Measurements from ENCODE around the gene IGF1.

The IGF1 gene

DNA sequence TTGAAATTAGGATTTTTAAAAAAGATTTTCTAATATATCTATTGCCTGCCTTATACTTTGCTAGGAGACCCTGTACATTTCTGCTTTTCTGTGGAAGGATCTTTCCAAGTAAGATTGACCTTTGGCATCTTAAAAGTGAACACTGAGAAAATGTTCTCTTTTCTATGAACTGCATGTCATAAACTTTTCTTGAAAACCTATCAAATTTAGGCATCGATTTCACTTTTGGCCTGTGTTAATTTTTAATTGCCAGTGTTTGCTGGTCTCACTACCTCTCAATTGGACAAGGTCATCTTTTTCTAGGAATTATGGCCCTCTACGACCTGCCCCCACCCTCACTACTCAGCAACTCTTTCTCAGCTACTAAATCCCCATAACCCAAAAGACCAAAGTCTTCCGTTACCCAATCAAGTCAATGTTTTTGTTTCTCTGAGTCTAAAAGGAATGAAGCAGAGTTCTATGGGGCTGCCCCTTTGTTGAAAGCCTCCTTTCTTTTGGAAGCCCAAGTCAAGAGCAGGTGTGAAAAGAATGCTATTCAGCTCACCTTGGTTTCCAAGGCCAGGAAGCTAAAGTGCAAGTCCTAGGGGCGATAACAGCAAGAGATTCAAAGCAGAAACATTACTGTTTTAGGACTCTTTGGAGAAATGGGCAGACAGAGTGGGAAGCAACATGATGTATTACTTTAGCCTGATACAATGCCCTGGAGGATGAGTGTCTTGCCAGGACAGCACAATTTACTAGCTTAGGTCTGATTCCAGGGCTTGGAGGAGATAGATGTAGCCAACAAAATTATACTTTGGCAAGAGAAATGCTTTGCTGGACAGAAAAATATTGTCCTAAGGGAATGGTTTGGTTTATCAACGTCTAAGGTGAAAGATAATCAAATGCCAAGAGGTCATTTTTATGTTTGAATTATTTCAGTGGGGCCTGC is 55.0 kb downstream of the IGF1 start:
- DNase-seq = no peak

DNA sequence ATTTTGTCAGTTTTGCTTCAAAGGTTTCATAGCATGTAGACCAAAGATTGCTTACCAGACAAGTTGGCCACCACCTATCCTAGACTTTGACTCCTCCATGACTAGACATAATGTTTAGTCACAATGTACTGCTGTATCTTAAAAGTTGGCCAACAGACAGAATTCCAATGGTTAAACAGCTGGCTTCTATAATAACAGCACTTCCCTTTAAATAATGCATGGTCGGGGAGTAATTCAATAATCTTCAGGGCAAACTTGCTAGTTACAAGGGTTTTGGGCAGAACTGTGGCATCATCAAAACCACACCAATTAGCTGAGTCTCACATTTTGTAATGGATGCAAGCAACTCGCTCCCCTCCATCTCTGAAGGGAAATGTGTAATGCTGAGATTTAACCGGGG is 56.9 kb downstream of the IGF1 start:
- DNase-seq = no peak

DNA sequence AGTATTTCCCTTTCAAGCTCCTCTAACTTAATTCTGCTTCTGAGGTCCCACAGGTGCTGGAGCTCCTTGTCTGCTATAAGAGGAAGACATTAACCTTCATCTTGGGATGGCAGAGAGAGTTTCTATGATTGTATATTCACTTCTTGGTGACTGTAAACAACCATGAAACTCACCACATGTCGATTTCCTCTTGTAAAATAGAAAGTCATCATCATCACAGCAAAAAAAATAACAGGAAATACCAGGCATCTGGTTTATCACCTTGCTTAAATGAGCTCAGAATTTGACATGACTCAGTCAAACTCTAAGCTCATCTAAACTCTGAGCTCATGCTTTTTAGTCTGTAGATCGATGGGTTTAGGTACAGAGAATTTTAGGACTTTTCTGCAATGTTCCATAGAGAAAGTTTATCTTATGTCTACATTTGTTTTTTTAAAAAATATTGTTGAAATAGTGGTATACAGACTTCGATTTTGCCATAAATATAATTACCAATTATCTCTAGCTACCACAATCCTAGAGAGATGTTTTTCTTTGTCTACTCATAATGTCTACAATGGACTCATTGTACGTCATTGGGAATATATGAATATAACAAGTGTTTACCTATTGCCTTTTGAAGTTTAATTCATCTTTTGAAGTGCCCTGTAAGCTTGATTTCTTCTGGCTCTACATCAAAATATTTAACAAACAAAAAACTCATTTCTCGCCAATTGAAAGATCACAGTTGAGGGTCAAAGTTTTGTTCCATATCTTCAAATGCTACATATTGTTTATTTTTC is 58.4 kb downstream of the IGF1 start:
- DNase-seq = no peak

DNA sequence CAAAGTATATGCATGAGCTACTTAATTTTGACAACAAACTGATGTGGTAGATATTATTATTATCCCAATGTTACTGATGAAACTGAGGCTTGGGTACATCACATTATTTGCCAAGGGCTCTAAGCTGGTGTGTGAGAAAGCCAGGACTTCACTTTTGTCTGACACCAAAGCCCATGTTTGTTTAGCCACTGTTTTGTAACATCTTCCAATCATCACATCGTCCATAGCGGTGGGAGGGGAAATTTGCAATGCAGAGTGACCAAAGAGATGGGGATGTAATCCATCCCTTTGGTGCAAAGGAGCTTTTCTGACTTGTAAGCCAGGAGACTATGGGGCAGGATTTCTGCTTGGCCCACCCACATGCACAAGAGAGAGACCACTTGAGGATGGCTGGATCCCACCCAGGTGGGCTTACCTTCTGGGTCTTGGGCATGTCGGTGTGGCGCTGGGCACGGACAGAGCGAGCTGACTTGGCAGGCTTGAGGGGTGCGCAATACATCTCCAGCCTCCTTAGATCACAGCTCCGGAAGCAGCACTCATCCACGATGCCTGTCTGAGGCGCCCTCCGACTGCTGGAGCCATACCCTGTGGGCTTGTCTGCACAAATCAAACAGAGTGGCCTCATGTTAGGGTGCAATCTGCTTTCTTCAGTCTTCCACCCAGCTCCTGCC is 61.1 kb downstream of the IGF1 start:
- no peak for DNase-seq

DNA sequence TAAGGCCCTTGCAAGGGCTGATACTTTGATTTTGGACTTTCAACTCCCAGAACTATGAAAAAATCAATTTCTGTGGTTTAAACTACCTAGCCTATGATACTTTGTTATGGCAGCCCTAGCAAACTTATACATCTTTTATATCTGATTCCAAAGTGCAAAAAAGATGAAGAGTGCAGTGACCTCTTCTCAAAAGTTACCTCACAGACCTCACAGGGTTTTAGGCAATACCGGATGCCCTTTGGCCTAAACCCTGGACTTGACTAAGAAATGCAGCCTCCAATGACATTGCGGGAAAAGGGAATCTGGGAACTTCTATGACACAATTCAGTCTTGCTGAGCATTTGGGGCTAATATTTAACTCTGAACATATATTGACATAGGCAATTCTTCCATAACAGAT is 63.3 kb downstream of the IGF1 start:
- DNase-seq = no peak

DNA sequence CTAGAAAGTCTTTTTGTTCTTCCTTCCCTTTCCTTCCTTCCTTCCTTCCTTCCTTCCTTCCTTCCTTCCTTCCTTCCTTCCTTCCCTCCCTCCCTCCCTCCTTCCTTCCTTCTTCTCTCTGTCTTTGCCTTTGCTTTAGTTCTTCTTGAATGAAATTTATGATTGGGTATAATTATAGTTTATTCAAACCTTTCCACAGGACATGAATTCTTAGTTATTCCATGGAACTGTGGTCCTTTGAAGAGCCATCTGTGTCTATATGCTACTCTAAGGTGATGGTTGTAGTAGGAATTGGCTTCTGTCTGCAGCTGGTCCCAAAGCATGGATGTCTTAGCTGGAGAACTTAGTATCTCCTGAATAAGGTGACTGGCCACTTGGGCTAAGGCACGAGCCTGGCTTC is 64.8 kb downstream of the IGF1 start:
- no peak for DNase-seq

DNA sequence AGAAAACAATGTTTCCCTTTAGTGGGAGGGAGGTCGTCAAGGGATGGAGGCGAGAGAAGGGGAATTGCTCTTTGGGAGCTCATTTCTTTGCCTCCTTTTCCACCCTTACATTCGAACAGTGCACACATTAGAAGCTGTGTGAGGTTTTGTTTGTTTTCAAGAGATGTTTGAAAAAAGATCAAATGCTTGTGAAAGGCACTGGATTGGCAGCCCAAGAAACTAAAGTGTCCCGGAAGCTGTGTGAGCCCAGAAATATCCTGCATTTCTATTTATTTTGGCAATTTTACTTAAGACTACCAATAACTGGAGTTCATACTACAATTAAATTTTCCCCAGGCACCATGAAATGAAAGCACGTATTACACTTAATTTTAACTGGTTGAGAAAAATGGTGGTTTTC is 67.0 kb downstream of the IGF1 start:
- no peak for DNase-seq

DNA sequence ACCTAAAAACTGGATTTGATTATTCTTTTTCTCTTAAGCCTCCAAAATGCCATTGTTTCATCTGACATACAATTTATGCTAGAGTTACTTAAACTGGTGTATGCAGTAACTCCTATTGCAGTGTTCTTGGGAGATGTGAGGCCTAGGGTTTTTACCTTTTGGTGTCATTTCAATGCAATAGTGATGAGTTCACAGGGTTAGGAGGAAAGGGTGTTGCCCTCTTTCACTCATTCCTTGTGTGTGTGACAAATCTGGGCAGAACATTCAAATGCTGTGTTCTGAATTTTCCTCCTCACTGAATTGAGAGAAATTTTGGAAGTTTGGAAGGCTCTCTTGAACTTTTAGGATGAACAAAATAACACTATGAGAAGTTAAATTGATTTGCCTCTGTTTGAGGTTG is 69.9 kb downstream of the IGF1 start:
- DNase-seq = no peak

DNA sequence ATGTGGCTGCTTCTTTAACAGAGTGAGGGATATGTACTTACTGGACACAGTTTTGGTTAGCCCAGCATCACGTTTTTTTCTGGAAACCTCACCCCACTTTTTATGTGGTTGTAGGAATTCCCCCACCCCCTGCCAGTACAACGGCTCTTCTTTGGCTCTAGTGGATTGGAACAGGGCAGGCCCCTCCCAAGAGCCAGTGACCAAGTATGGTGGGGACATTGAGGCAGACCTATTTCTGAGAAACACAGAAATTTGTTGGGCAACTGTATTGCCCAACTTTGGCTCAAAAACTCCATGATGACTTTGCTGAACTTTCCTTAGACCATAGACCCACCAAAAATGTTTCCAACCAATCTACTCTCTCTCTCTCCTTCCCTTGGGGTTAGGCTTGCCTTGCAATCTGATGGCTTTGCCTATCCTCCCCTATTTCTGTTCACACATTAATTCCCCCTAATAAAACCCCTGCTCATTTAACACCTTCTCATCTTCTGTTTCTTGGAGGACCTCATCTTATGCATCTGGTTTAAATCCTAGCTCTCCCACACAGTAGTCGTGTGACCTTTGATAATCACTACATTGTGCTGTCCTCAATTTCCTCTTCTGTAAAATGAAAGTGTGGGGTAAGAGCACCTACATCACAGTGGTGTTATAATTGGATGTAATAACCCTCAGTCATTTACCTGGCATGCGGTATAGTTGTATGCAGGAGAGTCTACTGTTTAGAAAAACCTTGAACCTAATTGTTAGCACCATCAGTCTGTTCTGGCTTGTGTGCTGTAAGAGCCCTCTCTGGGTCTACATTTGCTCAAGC is 71.7 kb downstream of the IGF1 start:
- DNase-seq = no peak

DNA sequence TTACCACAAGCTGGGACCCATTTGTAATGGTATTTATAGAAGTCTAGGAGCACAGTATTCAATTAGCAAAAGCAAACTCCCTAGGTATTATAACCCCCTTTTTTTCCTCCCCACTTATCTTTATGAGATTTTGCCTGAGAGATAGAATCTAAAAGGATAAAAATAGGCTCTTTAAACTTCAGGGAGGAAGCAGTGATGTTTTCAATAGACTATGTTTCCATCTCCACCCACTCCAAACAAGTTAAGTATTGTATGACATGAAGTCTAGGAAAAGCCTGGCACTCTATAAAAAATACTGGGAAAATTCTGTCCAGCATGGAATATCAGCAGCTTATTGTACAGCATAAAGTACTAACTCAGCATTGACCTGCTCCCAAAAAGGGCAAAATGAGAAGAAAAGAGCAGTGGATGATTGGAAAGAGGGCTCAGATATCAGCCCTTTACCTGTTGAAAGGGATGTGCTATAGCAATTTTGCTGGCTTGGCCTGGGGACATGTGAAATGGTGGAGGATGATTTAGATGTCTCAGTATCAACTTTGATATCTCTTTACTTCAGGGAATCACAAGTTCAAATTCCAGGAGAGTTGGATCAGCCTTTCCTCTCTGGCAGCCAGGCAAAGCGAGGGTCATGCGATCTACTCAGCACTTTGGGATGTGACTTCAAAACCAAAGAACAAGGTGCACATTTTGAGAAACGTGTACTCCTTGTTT is 72.4 kb downstream of the IGF1 start:
- DNase-seq = no peak

DNA sequence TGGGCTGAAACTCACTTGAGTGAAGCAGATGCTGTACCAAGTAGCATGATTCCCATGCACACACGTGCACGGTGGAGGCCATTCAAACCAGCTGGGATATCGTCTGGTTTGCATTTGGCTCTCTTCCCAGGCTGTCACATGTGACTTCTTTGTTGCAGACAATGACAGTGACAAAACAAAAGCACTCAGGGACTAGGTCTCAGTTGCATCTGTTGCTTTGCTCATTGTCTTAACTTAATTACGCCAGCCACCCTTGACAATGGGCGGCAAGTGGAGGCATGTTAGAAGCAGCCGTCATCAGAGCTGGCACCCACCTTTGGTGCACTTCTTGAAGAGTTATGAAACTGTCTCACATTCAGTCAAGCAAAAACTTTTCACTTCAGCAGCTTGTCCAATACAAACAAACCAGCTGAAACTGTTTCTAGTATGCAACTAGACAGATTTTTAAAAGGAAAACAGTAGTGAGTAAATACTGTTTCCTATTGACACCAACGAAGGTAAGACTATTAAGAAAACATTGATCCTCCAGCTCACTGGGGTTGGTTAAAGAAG is 74.3 kb downstream of the IGF1 start:
- peak; percentile 47 for DNase-seq

DNA sequence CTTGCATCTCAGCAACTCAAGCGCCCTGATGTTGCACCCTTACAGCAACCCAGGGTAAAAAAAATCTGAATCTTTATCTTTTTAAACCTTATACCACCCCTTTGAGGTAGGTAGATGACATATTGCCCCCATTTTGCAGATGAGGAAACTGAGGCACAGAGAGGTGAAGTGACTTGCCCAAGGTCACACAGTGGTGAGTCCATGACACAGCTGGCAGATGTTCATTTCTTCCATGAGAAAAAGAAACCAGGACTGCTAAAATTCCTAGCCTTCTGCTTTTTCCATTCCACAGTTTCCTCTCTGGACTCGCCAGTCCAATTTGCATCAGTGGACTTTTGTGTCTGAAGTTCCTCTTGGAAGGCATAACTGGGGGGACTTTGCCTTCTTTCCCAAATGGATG is 79.3 kb downstream of the IGF1 start:
- no peak for DNase-seq

DNA sequence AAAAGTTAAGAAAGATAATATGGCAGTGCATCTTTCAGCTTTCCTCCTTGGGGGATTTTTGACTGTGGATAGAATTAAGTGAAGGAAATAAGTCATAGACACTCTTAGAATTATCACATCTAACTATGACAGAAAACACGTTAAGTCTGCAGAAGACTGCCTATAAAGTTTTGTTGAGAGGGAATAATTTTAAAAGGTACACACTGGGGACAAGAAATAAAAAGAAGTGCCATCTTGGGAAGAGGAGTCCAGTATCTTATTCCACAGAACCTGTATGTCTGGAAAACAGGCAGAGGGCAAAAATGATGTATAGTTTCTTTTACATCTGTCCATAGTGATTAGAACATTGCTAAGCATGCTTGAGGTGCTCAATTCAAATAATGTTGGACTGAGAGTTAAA is 80.7 kb downstream of the IGF1 start:
- no peak for DNase-seq

DNA sequence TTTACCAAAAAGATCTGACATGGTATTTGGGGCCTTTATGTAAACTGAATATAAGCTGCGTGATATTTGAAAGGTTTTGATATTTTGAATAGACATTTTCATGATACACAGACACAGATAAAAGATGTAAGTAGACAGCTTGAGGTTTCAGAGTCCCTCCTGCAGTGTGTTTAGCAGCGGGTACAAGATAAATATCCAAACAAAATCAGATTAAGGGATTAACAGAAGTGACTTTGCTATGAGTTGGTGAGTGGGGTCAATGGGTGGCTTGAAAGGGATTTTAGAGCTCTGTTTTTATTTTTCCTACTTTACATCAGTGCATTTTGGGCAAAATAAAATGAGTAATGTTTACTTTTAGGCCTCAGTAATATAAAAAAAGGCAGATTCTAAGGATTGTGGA is 84.1 kb downstream of the IGF1 start:
- DNase-seq = no peak

DNA sequence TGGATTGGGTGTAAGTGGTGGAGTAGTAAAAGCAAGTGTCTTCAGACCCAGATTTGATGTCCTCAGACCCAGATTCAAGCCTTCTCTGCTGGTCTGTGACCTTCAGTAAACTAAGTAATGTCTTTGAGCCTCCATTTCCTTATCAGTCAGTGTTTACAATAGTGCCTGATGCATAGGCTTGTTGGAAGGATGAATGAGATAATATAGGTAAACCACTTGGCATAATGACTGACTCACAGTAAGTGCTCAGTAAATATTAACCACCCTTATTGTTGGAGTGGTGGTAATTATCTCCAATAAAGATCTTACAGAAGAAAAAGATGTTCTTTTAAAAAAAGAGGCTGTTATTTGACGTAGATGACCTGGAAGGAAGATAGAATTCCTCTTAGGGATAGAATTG is 86.2 kb downstream of the IGF1 start:
- DNase-seq = peak; percentile 21

DNA sequence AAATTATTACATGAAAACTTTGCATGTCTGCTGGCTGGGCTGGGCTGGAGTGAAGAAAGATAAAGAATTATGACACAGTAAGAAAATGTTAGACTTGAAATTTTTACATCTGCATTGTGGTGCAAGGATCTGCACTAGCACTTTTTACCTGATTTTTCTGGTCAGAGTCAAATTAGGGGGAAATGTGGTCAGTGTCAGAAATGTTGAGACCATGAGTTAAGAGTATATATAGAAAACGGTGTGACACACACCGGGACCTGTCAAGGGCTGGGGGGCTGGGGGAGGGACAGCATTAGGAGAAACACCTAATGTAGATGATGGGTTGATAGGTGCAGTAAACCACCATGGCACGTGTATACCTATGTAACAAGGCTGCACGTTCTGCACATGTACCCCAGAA is 90.3 kb downstream of the IGF1 start:
- no peak for DNase-seq

DNA sequence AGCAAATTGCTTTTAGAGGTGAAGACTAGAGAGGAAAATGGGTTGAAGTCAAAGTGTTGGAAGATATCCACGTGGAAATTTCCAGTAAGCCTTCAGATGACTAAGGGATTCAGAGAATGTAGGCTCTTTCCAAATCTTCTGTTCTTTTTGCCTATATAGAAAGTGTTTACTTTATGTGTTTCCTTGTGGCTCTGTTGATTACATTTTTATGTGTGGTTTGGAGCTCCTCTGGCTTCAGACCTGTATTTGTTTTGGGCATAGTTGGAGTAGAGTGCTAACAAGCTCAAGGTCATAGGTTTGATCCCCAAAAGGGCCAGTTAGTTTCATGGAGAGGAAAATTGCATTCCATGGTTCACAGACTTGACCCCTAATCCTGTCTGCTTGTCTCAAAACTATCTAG is 91.9 kb downstream of the IGF1 start:
- no peak for DNase-seq

DNA sequence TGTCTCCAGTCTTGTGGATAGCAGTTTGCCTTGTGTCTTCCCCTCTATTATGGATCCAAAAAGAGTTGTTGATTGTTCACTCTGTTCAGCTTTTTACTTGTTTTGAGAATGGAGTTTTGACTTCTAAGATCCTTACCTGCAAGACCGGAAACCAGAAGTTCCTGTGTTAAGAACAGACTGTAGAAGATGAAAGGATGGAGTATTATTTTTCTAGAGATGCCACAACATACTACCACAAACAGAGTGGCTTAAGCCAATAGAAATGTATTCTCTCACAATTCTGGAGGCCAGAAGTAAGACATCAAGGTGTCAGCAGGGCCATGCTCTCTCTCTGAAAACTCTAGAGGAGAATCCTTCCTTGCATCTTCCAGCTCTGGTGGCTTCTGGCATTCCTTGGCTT is 95.0 kb downstream of the IGF1 start:
- DNase-seq = no peak

DNA sequence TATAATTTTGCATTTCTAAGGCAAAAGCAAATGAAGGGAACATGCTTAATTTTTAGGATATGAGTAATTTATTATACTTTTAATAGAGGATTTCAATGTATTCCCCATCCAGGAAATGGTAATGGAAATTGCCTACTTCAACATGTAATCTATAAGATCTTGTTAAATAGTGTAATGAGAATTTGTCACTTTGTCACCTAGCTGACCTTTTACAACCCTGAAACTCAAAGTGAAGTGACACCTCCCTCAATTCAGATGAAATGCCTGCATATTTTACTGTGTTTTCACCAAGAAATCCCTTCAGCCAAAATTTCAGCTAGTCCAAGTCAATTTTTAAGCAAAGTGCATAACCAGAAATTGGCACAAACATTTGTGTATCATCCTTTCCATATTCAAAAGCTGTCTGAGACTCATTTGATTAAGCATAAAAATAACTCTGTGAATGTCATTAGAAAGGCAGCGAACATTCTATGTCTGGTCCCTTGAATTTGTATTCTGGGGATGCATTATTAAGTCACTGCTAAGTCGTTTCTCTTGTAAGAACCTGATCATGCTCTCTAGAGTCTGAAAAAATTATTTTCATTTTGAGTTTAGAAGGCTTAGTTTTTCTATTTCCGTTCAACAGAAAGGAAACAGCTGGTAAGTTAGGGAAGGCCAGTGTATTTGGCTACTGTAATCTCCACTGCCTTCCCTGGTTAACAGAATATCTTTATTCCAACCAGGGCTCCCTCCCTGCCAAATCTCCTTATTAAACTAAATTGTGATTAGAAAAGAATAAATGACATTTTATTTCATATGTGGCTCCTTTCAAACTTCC is 100.8 kb downstream of the IGF1 start:
- DNase-seq = no peak

DNA sequence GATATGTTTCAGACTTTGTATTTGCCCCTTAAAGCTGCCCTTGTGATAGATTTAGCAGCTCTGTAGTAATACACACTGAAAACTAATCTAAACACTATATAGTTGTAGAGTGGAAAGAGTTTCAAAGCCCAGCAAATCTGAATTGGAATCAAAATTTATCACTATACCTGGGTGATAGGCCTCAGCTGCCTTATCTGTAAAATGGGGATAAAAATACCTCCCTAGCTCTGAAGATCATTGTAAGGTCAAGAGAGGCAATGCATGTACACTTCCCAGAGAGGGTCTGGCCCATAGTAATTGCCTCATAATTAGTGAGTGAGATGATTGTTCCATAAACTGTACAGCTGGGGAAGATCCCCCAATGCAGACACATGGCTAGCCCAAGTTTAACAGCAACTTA is 103.6 kb downstream of the IGF1 start:
- DNase-seq = no peak

DNA sequence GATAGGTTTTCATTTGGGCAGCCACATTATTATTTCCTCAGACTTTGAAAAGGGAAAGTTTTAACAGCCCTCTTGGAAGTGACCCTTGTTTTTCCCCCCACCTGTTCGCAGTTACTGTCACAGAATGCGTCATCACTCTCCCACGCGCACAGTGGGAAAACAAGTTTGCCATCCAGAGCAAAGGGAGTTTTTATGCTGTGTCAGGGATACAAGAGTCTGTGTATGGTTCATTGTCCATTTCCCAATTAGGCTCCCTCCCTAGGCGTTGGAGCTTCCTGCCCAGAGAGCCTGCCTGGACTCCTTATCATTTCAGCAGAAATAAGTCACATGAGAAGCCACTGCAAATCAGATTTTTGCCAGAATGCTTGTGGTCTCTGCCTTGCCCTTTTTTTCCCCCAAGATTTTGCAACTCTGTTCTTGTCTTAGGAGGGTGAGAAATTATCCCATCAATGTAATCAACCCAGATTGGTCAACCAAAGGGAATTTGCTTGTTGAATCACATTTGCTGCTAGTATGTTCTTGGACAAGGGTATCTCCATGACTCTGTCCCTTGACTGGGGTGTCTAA is 104.1 kb downstream of the IGF1 start:
- DNase-seq = no peak
